ACHN (cell line): Measurements from ENCODE around the gene FRAT2.

Experiments
- DNase-seq: peaks from one replicate; pipeline ENCODE4 v3.0.0-alpha.2; 2015
- in situ Hi-C: cut with HindIII; loops from 2 replicates; pipeline ENCODE4 v1.10.0; 2017; ENCODE audit warnings: low sequenced_read_pairs, low pct_ligation_motif_present, low pct_unique_long_range_greater_than_20kb

Gene FRAT2

GRCh38 chr10:97331153-97331703 lies 3.3 kb downstream of the FRAT2 start:
- in situ Hi-C loops = no loop called here
- no peak for DNase-seq

GRCh38 chr10:97329766-97330165 lies 4.8 kb downstream of the FRAT2 start:
- no peak for DNase-seq
- in situ Hi-C loops = no loop called here

- DNase-seq = no peak
- in situ Hi-C loops = no loop called here
These were observed 5.7 kb downstream of the FRAT2 start for GRCh38 chr10:97328646-97329453.

- no peak for DNase-seq
- in situ Hi-C loops = no loop called here
These were observed 6.9 kb downstream of the FRAT2 start for GRCh38 chr10:97327348-97328294.

- no peak for DNase-seq
- in situ Hi-C loops = no loop called here
These were observed 8.8 kb downstream of the FRAT2 start for GRCh38 chr10:97325754-97326153.

GRCh38 chr10:97323501-97323900 lies 11.0 kb downstream of the FRAT2 start:
- no peak for DNase-seq
- in situ Hi-C loops = no loop called here

- no peak for DNase-seq
- in situ Hi-C loops = no loop called here
These were observed 12.7 kb downstream of the FRAT2 start for GRCh38 chr10:97321804-97322190.

GRCh38 chr10:97321032-97321803 lies 13.3 kb downstream of the FRAT2 start:
- in situ Hi-C loops = no loop called here
- DNase-seq = no peak

- DNase-seq = no peak
- in situ Hi-C loops = no loop called here
These were observed 14.0 kb downstream of the FRAT2 start for GRCh38 chr10:97320480-97321031.

- no peak for DNase-seq
- in situ Hi-C loops = no loop called here
These were observed 14.7 kb downstream of the FRAT2 start for GRCh38 chr10:97319671-97320479.

GRCh38 chr10:97318772-97319651 lies 15.5 kb downstream of the FRAT2 start, which contains the start of gene FRAT1:
TSS of gene FRAT1 (plus strand) at chr10:97319271. CDS start at chr10:97319454, 183 bp downstream.
- DNase-seq = peak; percentile 85
- in situ Hi-C loops = no loop called here

GRCh38 chr10:97314671-97315070 lies 19.9 kb downstream of the FRAT2 start:
- in situ Hi-C loops = no loop called here
- DNase-seq = no peak

- in situ Hi-C loops = no loop called here
- DNase-seq = no peak
These were observed 21.6 kb downstream of the FRAT2 start for GRCh38 chr10:97312897-97313296.

- no peak for DNase-seq
- in situ Hi-C loops = no loop called here
These were observed 23.4 kb downstream of the FRAT2 start for GRCh38 chr10:97311111-97311626.

- in situ Hi-C loops = no loop called here
These were observed 26.4 kb downstream of the FRAT2 start for GRCh38 chr10:97307866-97308780.

More at GRCh38 chr10:97307866-97308780, 26.4 kb downstream of the FRAT2 start:
- DNase-seq = peak; percentile 17
